Smooth muscle cell (in vitro differentiated cells): Measurements from ENCODE around the gene PRKAR1B. TPM values are rescaled to one million over a fixed set of nuclear protein-coding genes. Genes with fewer than 3 reads are reported as not detected.

Source experiments
- DNase-seq: peaks from one replicate; lab custom pipeline; 2025; ENCODE audit not compliant: unreplicated experiment; lab: John Stamatoyannopoulos, UW
- H2AFZ ChIP-seq: fragments of 200-600 bp; sonication (generic); 2 replicates; pipeline ENCODE4 v1.6.0; 2016; ENCODE audit warnings: antibody characterized with exemption, low read depth, mild to moderate bottlenecking
- H3F3A ChIP-seq: fragments of 200-600 bp; sonication (generic); 2 replicates; pipeline ENCODE4 v1.6.0; 2017; ENCODE audit warnings: antibody characterized with exemption, low read depth
- H3K27ac ChIP-seq: fragments of 200-600 bp; sonication (generic); 2 replicates; pipeline ENCODE4 v1.5.1; 2016; ENCODE audit warnings: low read depth, mild to moderate bottlenecking
- H3K27me3 ChIP-seq: fragments of 200-600 bp; sonication (generic); 2 replicates; pipeline ENCODE4 v1.6.1; 2016; ENCODE audit warnings: low read depth, mild to moderate bottlenecking
- H3K36me3 ChIP-seq: fragments of 200-600 bp; sonication (generic); 2 replicates; pipeline ENCODE4 v1.5.1; 2016; ENCODE audit warnings: low read depth
- H3K4me1 ChIP-seq: fragments of 200-600 bp; sonication (generic); 2 replicates; pipeline ENCODE4 v1.5.1; 2016; ENCODE audit warnings: low read depth
- H3K4me2 ChIP-seq: fragments of 200-600 bp; sonication (generic); 2 replicates; pipeline ENCODE4 v1.6.0; 2016; ENCODE audit warnings: mild to moderate bottlenecking
- H3K4me3 ChIP-seq: fragments of 200-600 bp; sonication (generic); 2 replicates; pipeline ENCODE4 v1.5.1; 2016; ENCODE audit warnings: mild to moderate bottlenecking
- H3K79me2 ChIP-seq: fragments of 200-600 bp; sonication (generic); 2 replicates; pipeline ENCODE4 v1.6.0; 2016; ENCODE audit warnings: low read depth, mild to moderate bottlenecking
- H3K9ac ChIP-seq: fragments of 200-600 bp; sonication (generic); 2 replicates; pipeline ENCODE4 v1.6.0; 2016; ENCODE audit warnings: low read depth
- H3K9me3 ChIP-seq: fragments of 200-600 bp; sonication (generic); replicated peaks from 2 replicates; pipeline ENCODE4 v1.5.1; 2016; ENCODE audit warnings: low read depth
- H4K20me1 ChIP-seq: fragments of 200-600 bp; sonication (generic); 2 replicates; pipeline ENCODE4 v1.6.0; 2016; ENCODE audit warnings: low read depth
- CTCF ChIP-seq: fragments of 200-600 bp; sonication (generic); IDR thresholded peaks from 2 replicates; pipeline ENCODE4 v1.5.1; 2017; ENCODE audit warnings: borderline replicate concordance, mild to moderate bottlenecking, antibody characterized with exemption; ENCODE audit not compliant: insufficient read depth, poor library complexity, severe bottlenecking
- WGBS: methylation state at CpG from one replicate; pipeline ENCODE4 v1.1.7; 2016; ENCODE audit warnings: low lambda C conversion rate; 5-methylcytosine and 5-hydroxymethylcytosine counted together
- polyA plus RNA-seq: library from polyadenylated mRNA; unstranded; fragments of >200 nt; fragmentation: Nextera tagmentation; extraction: Ambion mirVana; gene quantifications from 2 replicates; pipeline ENCODE4 v1.2.1, GENCODE V29; 2016
- total RNA-seq: library from RNA; depleted of rRNA; stranded (reverse); fragments of >200 nt; gene quantifications from 2 replicates; pipeline ENCODE4 v1.2.3, GENCODE V29; 2014

The PRKAR1B gene
- total and polyA plus RNA-seq, 2 experiments from 2014 or later = 5.3 to 10.1 TPM

- Histone ChIP-seq H3K4me2 (no peak overlapping the region), H3K27ac (no peak overlapping the region)
- WGBS = 95% methylated on average over 40 of the region's 40 CpGs
Observed at GRCh38 chr7:676246-676971, 50.7 kb downstream of the PRKAR1B start.

GRCh38 chr7:674454-675410 lies 52.3 kb downstream of the PRKAR1B start:
- Histone ChIP-seq H3K9me3 (no peaks in the 10 kb centered on the region), H3K4me3 (no peak overlapping the region), H3K27me3 (no peaks in the 10 kb centered on the region), H3K4me2 (no peak overlapping the region), H3K9ac (no peak overlapping the region), H3K4me1 (no peaks in the 10 kb centered on the region), H4K20me1 (no peaks in the 10 kb centered on the region), H2AFZ (no peak overlapping the region), H3K27ac (no peak overlapping the region), H3K36me3 (no peaks in the 10 kb centered on the region), H3F3A (no peaks in the 10 kb centered on the region), H3K79me2 (no peaks in the 10 kb centered on the region)
- 94% methylated on average over 16 of the region's 16 CpGs for WGBS
- no peak for DNase-seq
- no peak for TF ChIP-seq CTCF

More at GRCh38 chr7:676246-676971, 50.7 kb downstream of the PRKAR1B start:
- H3K9me3 ChIP-seq = no peaks in the 10 kb centered on the region
- no peaks in the 10 kb centered on the region for H4K20me1 ChIP-seq
- no peaks in the 10 kb centered on the region for H3K79me2 ChIP-seq
- no peak for TF ChIP-seq CTCF
- no peak overlapping the region for H3K9ac ChIP-seq
- H3K4me1 ChIP-seq = no peaks in the 10 kb centered on the region
- H2AFZ ChIP-seq = no peak overlapping the region
- H3K4me3 ChIP-seq = no peak overlapping the region
- H3K36me3 ChIP-seq = no peaks in the 10 kb centered on the region
- DNase-seq = no peak
- no peaks in the 10 kb centered on the region for H3F3A ChIP-seq
- H3K27me3 ChIP-seq = no peaks in the 10 kb centered on the region

- Histone ChIP-seq H2AFZ (no peak overlapping the region), H3K4me1 (no peaks in the 10 kb centered on the region), H3K79me2 (no peaks in the 10 kb centered on the region), H4K20me1 (no peaks in the 10 kb centered on the region), H3K9ac (no peak overlapping the region), H3K4me2 (no peak overlapping the region), H3K36me3 (no peaks in the 10 kb centered on the region), H3K27me3 (no peaks in the 10 kb centered on the region), H3K4me3 (no peak overlapping the region), H3K27ac (no peak overlapping the region), H3F3A (peaks cover 1% of the 10 kb centered on the region), H3K9me3 (no peaks in the 10 kb centered on the region)
- TF ChIP-seq CTCF = no peak
- no peak for DNase-seq
- 94% methylated on average over 13 of the region's 13 CpGs for WGBS
Observed at GRCh38 chr7:673681-674453, 53.2 kb downstream of the PRKAR1B start.
